Psoas muscle (tissue), 8 donors: ENCODE data around the gene ZNF654. TPM values are rescaled to one million over a fixed set of nuclear protein-coding genes. Genes with fewer than 3 reads are reported as not detected.
"Not testable (repeated sequence)": the region's sequence is repeated elsewhere in the genome, so short reads cannot be mapped to it uniquely, and the experiment has no call there.

ENCODE experiments used
- ATAC-seq, 4 donors: fragments of 200-7000 bp; cut with Tn5 transposase; one replicate each; pipeline ENCODE4 v1.9.1; 2020; ENCODE audit warnings: moderate library complexity in 3 of 4, mild to moderate bottlenecking in 2 of 4
- DNase-seq, 2 donors: peaks; one replicate each; pipeline ENCODE4 v3.0.0-alpha.2; 2020
- H3K27ac ChIP-seq: fragments of 200-600 bp; one replicate; pipeline ENCODE4 v1.8.0; 2022
- H3K27me3 ChIP-seq, 3 donors: fragments of 200-600 bp in 1 of 3; one replicate each; pipeline versions ENCODE4 v1.6.1 to v1.8.0; 2013 to 2022; ENCODE audit warnings: low read length in 2 of 3, mild to moderate bottlenecking in 2 of 3, moderate library complexity in 1 of 3; ENCODE audit not compliant: insufficient read depth in 3 of 3
- H3K36me3 ChIP-seq, 2 donors: fragments of 200-600 bp in 1 of 2; one replicate each; pipeline versions ENCODE4 v1.6.1 to v1.8.0; 2013 to 2022; ENCODE audit warnings: low read depth in 1 of 2, mild to moderate bottlenecking in 1 of 2, moderate library complexity in 1 of 2; ENCODE audit not compliant: insufficient read depth in 1 of 2
- H3K4me1 ChIP-seq: fragments of 200-600 bp; one replicate; pipeline ENCODE4 v1.8.0; 2022
- H3K4me3 ChIP-seq: fragments of 200-600 bp; one replicate; pipeline ENCODE4 v1.8.0; 2022; ENCODE audit warnings: mild to moderate bottlenecking
- H3K9me3 ChIP-seq: fragments of 200-600 bp; one replicate; pipeline ENCODE4 v1.8.0; 2022
- CTCF ChIP-seq: fragments of 200-600 bp; IDR thresholded peaks from one replicate; pipeline ENCODE4 v1.8.0; 2022; ENCODE audit warnings: antibody characterized with exemption
- WGBS, 3 donors: extraction: QIAGEN DNeasy Blood & Tissue Kit; methylation state at CpG; one replicate each; pipeline versions ENCODE4 v1.1.6 to v1.1.7; 2013; 5-methylcytosine and 5-hydroxymethylcytosine counted together
- intact Hi-C, 2 donors: fragments of 100-400 bp; cut with DNase I; formaldehyde crosslinking; loops; one replicate each; pipeline versions ENCODE4 v1.11.0 to v1.14.2; 2022
- long read RNA-seq, 2 donors: library from polyadenylated mRNA; unstranded; transcript quantifications; one replicate each; pipeline ENCODE4 v2.0.0, GENCODE V29; 2021
- polyA plus RNA-seq, 3 donors: library from polyadenylated mRNA; stranded (reverse); fragments of 200-250 nt; gene quantifications; one replicate each; pipeline ENCODE4 v1.2.3, GENCODE V29; 2013
- total RNA-seq, 4 donors: library from RNA; stranded (reverse); fragmentation: NEBNext Ultra II Directional in 2 of 4; extraction: Animal tissue kit (Norgen Biotek cat#: 25700) in 2 of 4; gene quantifications; one replicate each; pipeline versions ENCODE4 v1.2.1 to v1.2.4, GENCODE V29; 2021 to 2023
- donor health status: healthy with polysubstance abuse.
- donor health status: DM: no; HTN: no; CAD: no; lungs with moderate emphysema.
- donor health status: Bipolar disorder and iron deficiency.
- donor health status: healthy.
- donor health status: DM: yes; HTN: yes; CAD: no.
- donor health status: DM: no; HTN: no; CAD: no.
- donor health status: DM: no; HTN: no; CAD: no.
- donor health status: DM: yes; HTN: yes; CAD: no.

ZNF654 gene
- total RNA-seq: 10 to 100 TPM in 2 of 4 donors, 1 to 10 TPM in 2; 8.8 to 10.7 (median 9.6) TPM
- 1 to 10 TPM; 2.6 to 8.9 (median 3.2) TPM for polyA plus RNA-seq
- long read RNA-seq, donor 1, full-length matches to known transcripts: 7 of 12 reads
- long read RNA-seq, donor 1, partial matches to known transcripts: 3 of 12 reads
- long read RNA-seq, donor 1, other reads (novel, unspliced or antisense): 2 of 12 reads
- long read RNA-seq, donor 2, full-length matches to known transcripts: 9 of 27 reads
- long read RNA-seq, donor 2, partial matches to known transcripts: 5 of 27 reads
- long read RNA-seq, donor 2, other reads (novel, unspliced or antisense): 13 of 27 reads

- H3K27me3 ChIP-seq: no peaks in the 10 kb centered on the region
- no peaks in the 10 kb centered on the region for H3K9me3 ChIP-seq
- intact Hi-C loops: loop anchor here in 1 of 2 donors (5.0 kb wide), 2 partner anchors 54 to 94 kb away; no protein-coding TSS in a partner anchor
- H3K27ac ChIP-seq: peak within 1 kb of the TSS; percentile 97
- H3K4me1 ChIP-seq: peaks cover 40% of the 10 kb centered on the region
- 0 to 1% (median 1%) methylated on average over 60 to 76 of the region's 76 CpGs for WGBS, 3 donors
- peak within 1 kb of the TSS; percentile 96 for H3K4me3 ChIP-seq
- peaks cover 0 to 35% of the 10 kb centered on the region in 2 donors for H3K36me3 ChIP-seq
- ATAC-seq (peak; percentile 94 to 97 (median 96)), DNase-seq (peak; percentile 97 to 98)
- TF ChIP-seq CTCF: no peak
Observed at GRCh38 chr3:88058581-88059379, at the start of gene ZNF654, which contains the start of gene CGGBP1. Gene ZNF654, plus strand, starts transcription at chr3:88059255. Its CDS starts 65 bp downstream, at chr3:88059320. Gene CGGBP1, minus strand, starts transcription at chr3:88059005. Its CDS starts 3,029 bp downstream, at chr3:88055976.

GRCh38 chr3:88010810-88011209, 48.2 kb upstream of the ZNF654 start:
- Histone ChIP-seq H3K9me3 (no peaks in the 10 kb centered on the region), H3K27ac (no peak overlapping the region), H3K4me1 (no peaks in the 10 kb centered on the region), H3K36me3 (no peaks in the 10 kb centered on the region), H3K27me3 (no peaks in the 10 kb centered on the region), H3K4me3 (no peak overlapping the region)
- DNase-seq (no peak), ATAC-seq (no peak)
- 83 to 88% (median 87%) methylated on average over 5 of the region's 5 CpGs for WGBS, 3 donors
- TF ChIP-seq CTCF: no peak
- intact Hi-C loops: no loop called here

- WGBS, 3 donors: 11 to 33% (median 24%) methylated on average over 2 of the region's 2 CpGs
- Histone ChIP-seq H3K27me3 (peaks cover 0 to 4% (median 0%) of the 10 kb centered on the region in 3 donors), H3K36me3 (no peaks in the 10 kb centered on the region), H3K4me1 (no peaks in the 10 kb centered on the region), H3K4me3 (no peak overlapping the region), H3K27ac (no peak overlapping the region), H3K9me3 (no peaks in the 10 kb centered on the region)
- TF ChIP-seq CTCF: no peak
- DNase-seq: no peak
- peak in 1 of 4 donors; percentile 63 for ATAC-seq
- intact Hi-C loops: no loop called here
Observed at GRCh38 chr3:88013592-88013991, 45.5 kb upstream of the ZNF654 start.

- H3K27me3 ChIP-seq, DNase-seq, ATAC-seq, H3K36me3 ChIP-seq, intact Hi-C loops, H3K4me1 ChIP-seq, H3K9me3 ChIP-seq, H3K27ac ChIP-seq, H3K4me3 ChIP-seq: not testable (repeated sequence)
- 95 to 97% (median 96%) methylated on average over 21 to 35 of the region's 35 CpGs for WGBS, 3 donors
Observed at GRCh38 chr3:88015656-88016055, 43.4 kb upstream of the ZNF654 start.

GRCh38 chr3:88019024-88019423, 40.0 kb upstream of the ZNF654 start:
- Histone ChIP-seq H3K27ac (no peak overlapping the region), H3K27me3 (peaks cover 0 to 4% (median 0%) of the 10 kb centered on the region in 3 donors), H3K4me1 (no peaks in the 10 kb centered on the region), H3K4me3 (no peak overlapping the region), H3K9me3 (no peaks in the 10 kb centered on the region), H3K36me3 (no peaks in the 10 kb centered on the region)
- ATAC-seq (no peak), DNase-seq (no peak)
- TF ChIP-seq CTCF: no peak
- intact Hi-C loops: no loop called here
- WGBS, 3 donors: 57 to 61% (median 60%) methylated on average over 2 of the region's 2 CpGs
